HepG2 (cell line): ENCODE data around the gene SLC22A4. TPM values are rescaled to one million over a fixed set of nuclear protein-coding genes. Genes with fewer than 3 reads are reported as not detected.

Experiments used
- ATAC-seq: fragments of 200-7000 bp; cut with Tn5 transposase; 3 replicates; pipeline ENCODE4 v1.9.1; 2020; ENCODE audit warnings: mild to moderate bottlenecking, moderate library complexity
- BruUV-seq: library from RNA; stranded (reverse); fragments of 400-500 nt; replicated peaks from 2 replicates; lab custom pipeline; 2021; lab: Mats Ljungman, UMichigan
- CTCF ChIA-PET: fragments of 300-600 bp; formaldehyde crosslinking; extraction: SDS; loops from one replicate; lab custom pipeline; 2021; ENCODE audit warnings: low total read pairs, inconsistent platforms, low intra/inter-chr PET ratio; lab: Yijun Ruan, JAX
- POLR2A ChIA-PET: fragments of 350-600 bp; sonication (Branson Sonifier 250); formaldehyde crosslinking; loops from one replicate; lab custom pipeline; 2020; ENCODE audit warnings: antibody characterized with exemption, inconsistent platforms; lab: Yijun Ruan, JAX
- DNase-seq: peaks from one replicate; pipeline ENCODE4 v3.0.0-alpha.2; 2015; ENCODE audit warnings: low spot score
- FAIRE-seq: peaks from 3 replicates; lab custom pipeline; 2011; peaks lifted over from hg19 to GRCh38; lab: Jason Lieb, UNC
- H2AFZ ChIP-seq: one replicate; pipeline ENCODE4 v1.6.1; 2011; ENCODE audit warnings: low read length, inconsistent platforms
- H3K27ac ChIP-seq: fragments of 300-600 bp; 3 replicates; pipeline ENCODE4 v1.8.0; 2011; ENCODE audit warnings: mixed run types, mild to moderate bottlenecking, mixed read lengths, low read length, inconsistent platforms; ENCODE audit not compliant: insufficient read depth; ENCODE audit errors: extremely low read length
- H3K27me3 ChIP-seq, 2 experiments: fragments of 200-600 bp in 1 of 2; 2 replicates in 1 of 2; 3 replicates in 1 of 2; pipeline versions ENCODE4 v1.6.0 to v1.8.0; 2011; ENCODE audit warnings: low read length in 2 of 2, mild to moderate bottlenecking in 2 of 2, moderate library complexity in 2 of 2, inconsistent platforms in 1 of 2; ENCODE audit not compliant: insufficient read depth in 2 of 2, control insufficient read depth in 1 of 2
- H3K36me3 ChIP-seq, 2 experiments: fragments of 200-600 bp in 1 of 2; replicated peaks in 1 of 2; 2 replicates in 1 of 2; 3 replicates in 1 of 2; pipeline versions ENCODE4 v1.5.1 to v1.8.0; 2011; ENCODE audit warnings: low read length in 2 of 2, inconsistent platforms in 1 of 2; ENCODE audit not compliant: insufficient read depth in 2 of 2, control insufficient read depth in 1 of 2
- H3K4me1 ChIP-seq: 2 replicates; pipeline ENCODE4 v1.5.1; 2012; ENCODE audit warnings: low read length, inconsistent platforms; ENCODE audit not compliant: insufficient read depth
- H3K4me2 ChIP-seq: 2 replicates; pipeline ENCODE4 v1.6.0; 2011; ENCODE audit warnings: low read depth, low read length, inconsistent platforms
- H3K4me3 ChIP-seq, 3 experiments: fragments of 200-600 bp in 1 of 3; sonication (generic), shearing (Covaris generic) in 1 of 3; replicated peaks in 1 of 3; 2 replicates each; pipeline ENCODE4 v1.5.1; 2011 to 2016; ENCODE audit warnings: low read length in 3 of 3, inconsistent platforms in 2 of 3, low read depth in 2 of 3, mild to moderate bottlenecking in 2 of 3, control low read depth in 1 of 3, mixed read lengths in 1 of 3; ENCODE audit not compliant: insufficient read depth in 1 of 3
- H3K79me2 ChIP-seq: one replicate; pipeline ENCODE4 v1.6.1; 2011; ENCODE audit warnings: low read length, inconsistent platforms; ENCODE audit not compliant: insufficient read depth
- H3K9ac ChIP-seq: 2 replicates; pipeline ENCODE4 v1.6.0; 2011; ENCODE audit warnings: mild to moderate bottlenecking, low read depth, low read length, inconsistent platforms; ENCODE audit not compliant: insufficient read depth
- H3K9me3 ChIP-seq: 2 replicates; pipeline ENCODE4 v1.5.1; 2012; ENCODE audit warnings: mild to moderate bottlenecking, low read length
- H4K20me1 ChIP-seq: 2 replicates; pipeline ENCODE4 v1.6.0; 2011; ENCODE audit warnings: inconsistent platforms, mild to moderate bottlenecking, low read length, moderate library complexity; ENCODE audit not compliant: insufficient read depth
- ATF3 ChIP-seq: sonication (generic); formaldehyde crosslinking; IDR thresholded peaks from 2 replicates; pipeline ENCODE4 v1.4.0; 2020; ENCODE audit warnings: missing genetic modification reagents
- ATF7 ChIP-seq, 2 experiments: fragments of 450-650 bp in 1 of 2; sonication (generic) in 1 of 2; formaldehyde crosslinking in 1 of 2; IDR thresholded peaks; 2 replicates each; pipeline versions ENCODE4 v1.4.0 to v1.6.1; 2016 to 2020; ENCODE audit warnings: antibody characterized with exemption in 1 of 2, mild to moderate bottlenecking in 1 of 2, missing genetic modification reagents in 1 of 2
- CAMTA2 ChIP-seq: sonication (generic); formaldehyde crosslinking; IDR thresholded peaks from 2 replicates; pipeline ENCODE4 v1.4.0; 2020; ENCODE audit warnings: mild to moderate bottlenecking, missing genetic modification reagents, borderline replicate concordance
- GPBP1L1 ChIP-seq: sonication (generic); formaldehyde crosslinking; IDR thresholded peaks from 2 replicates; pipeline ENCODE4 v1.5.0; 2020; ENCODE audit warnings: mild to moderate bottlenecking, missing genetic modification reagents
- MLLT10 ChIP-seq: sonication (generic); formaldehyde crosslinking; IDR thresholded peaks from 2 replicates; pipeline ENCODE4 v1.4.0; 2020; ENCODE audit warnings: missing genetic modification reagents
- NFIC ChIP-seq: IDR thresholded peaks from 2 replicates; pipeline ENCODE4 v1.6.1; 2012; ENCODE audit warnings: mild to moderate bottlenecking, low read length, inconsistent platforms
- RBFOX2 ChIP-seq: fragments of 200-400 bp; formaldehyde crosslinking; IDR thresholded peaks from 2 replicates; pipeline ENCODE4 v1.6.1; 2017; ENCODE audit warnings: low read depth, mild to moderate bottlenecking, low read length
- RFX5 ChIP-seq: IDR thresholded peaks from 2 replicates; pipeline ENCODE4 v1.6.1; 2011; ENCODE audit warnings: low read depth, low read length, improper control_type of control experiment
- ZNF678 ChIP-seq: sonication (generic); formaldehyde crosslinking; IDR thresholded peaks from 2 replicates; pipeline ENCODE4 v1.4.0; 2020; ENCODE audit warnings: mild to moderate bottlenecking, missing genetic modification reagents
- ZNF720 ChIP-seq: sonication (generic); formaldehyde crosslinking; IDR thresholded peaks from 2 replicates; pipeline ENCODE4 v1.4.0; 2020; ENCODE audit warnings: missing genetic modification reagents
- ZSCAN9 ChIP-seq: IDR thresholded peaks from 2 replicates; pipeline ENCODE4 v1.6.1; 2016; ENCODE audit warnings: borderline replicate concordance
- WGBS: methylation state at CpG from one replicate; pipeline ENCODE4 v1.1.6; 2017; ENCODE audit warnings: low lambda C conversion rate; 5-methylcytosine and 5-hydroxymethylcytosine counted together
- in situ Hi-C: cut with HindIII; loops from 2 replicates; pipeline ENCODE4 v1.10.0; 2017; ENCODE audit warnings: low pct_unique_long_range_greater_than_20kb; ENCODE audit not compliant: extremely low pct_ligation_motif_present
- intact Hi-C: fragments of 100-400 bp; cut with micrococcal nuclease; formaldehyde crosslinking; loops from one replicate; pipeline ENCODE4 v1.10.0; 2022; ENCODE audit not compliant: unreplicated experiment
- polyA plus RNA-seq, 8 experiments: library from polyadenylated mRNA; depleted of rRNA in 3 of 8; stranded (reverse) in 7 of 8; unstranded in 1 of 8; fragments of >200 nt; fragmentation: Illumina TruSeq in 4 of 8; extraction: Trizol in 4 of 8; gene quantifications; 2 replicates each; pipeline versions ENCODE4 v1.2.1 to v1.2.3, GENCODE V29; 2011 to 2016; ENCODE audit warnings: low read depth in 4 of 8, missing spikeins in 1 of 8, mixed read lengths in 1 of 8; ENCODE audit not compliant: insufficient read depth in 1 of 8
- total RNA-seq, 5 experiments: library from RNA; depleted of rRNA; stranded (reverse); fragments of >200 nt; fragmentation: Illumina TruSeq; extraction: Trizol; gene quantifications; 2 replicates each; pipeline ENCODE4 v1.2.3, GENCODE V29; 2016; ENCODE audit warnings: low read depth in 1 of 5
- TF ChIP-seq, protein P1 (sequence below): sonication (generic); formaldehyde crosslinking; IDR thresholded peaks from 2 replicates; pipeline ENCODE4 v1.5.1; 2020; ENCODE audit warnings: mild to moderate bottlenecking, missing genetic modification reagents, moderate library complexity
- TF ChIP-seq, protein P2 (sequence below): sonication (generic); formaldehyde crosslinking; IDR thresholded peaks from 2 replicates; pipeline ENCODE4 v1.5.0; 2020; ENCODE audit warnings: mild to moderate bottlenecking, low read depth, missing genetic modification reagents, borderline replicate concordance
- TF ChIP-seq, protein P3 (sequence below): IDR thresholded peaks from 2 replicates; pipeline ENCODE4 v1.6.1; 2016
- TF ChIP-seq, protein P4 (sequence below): sonication (generic); formaldehyde crosslinking; IDR thresholded peaks from 2 replicates; pipeline ENCODE4 v1.4.0; 2020; ENCODE audit warnings: missing genetic modification reagents

Gene SLC22A4
- total and polyA plus RNA-seq, 2 of the 13 experiments (the other 11 are each of a cell fraction or from before 2014, with no cell fraction given) = 0.33 to 0.62 TPM

- intact Hi-C loops = loop anchor here (1.0 kb wide), 1 partner anchor 48 kb away; the partner anchor contains the start of gene SLC22A5
- WGBS = 95% methylated on average over 2 of the region's 3 CpGs
- no peak for TF ChIP-seq ATF3 (CRISPR knock-in tag)
- TF ChIP-seq ZSCAN9 (CRISPR knock-in tag) = no peak
- TF ChIP-seq, protein P1, sequence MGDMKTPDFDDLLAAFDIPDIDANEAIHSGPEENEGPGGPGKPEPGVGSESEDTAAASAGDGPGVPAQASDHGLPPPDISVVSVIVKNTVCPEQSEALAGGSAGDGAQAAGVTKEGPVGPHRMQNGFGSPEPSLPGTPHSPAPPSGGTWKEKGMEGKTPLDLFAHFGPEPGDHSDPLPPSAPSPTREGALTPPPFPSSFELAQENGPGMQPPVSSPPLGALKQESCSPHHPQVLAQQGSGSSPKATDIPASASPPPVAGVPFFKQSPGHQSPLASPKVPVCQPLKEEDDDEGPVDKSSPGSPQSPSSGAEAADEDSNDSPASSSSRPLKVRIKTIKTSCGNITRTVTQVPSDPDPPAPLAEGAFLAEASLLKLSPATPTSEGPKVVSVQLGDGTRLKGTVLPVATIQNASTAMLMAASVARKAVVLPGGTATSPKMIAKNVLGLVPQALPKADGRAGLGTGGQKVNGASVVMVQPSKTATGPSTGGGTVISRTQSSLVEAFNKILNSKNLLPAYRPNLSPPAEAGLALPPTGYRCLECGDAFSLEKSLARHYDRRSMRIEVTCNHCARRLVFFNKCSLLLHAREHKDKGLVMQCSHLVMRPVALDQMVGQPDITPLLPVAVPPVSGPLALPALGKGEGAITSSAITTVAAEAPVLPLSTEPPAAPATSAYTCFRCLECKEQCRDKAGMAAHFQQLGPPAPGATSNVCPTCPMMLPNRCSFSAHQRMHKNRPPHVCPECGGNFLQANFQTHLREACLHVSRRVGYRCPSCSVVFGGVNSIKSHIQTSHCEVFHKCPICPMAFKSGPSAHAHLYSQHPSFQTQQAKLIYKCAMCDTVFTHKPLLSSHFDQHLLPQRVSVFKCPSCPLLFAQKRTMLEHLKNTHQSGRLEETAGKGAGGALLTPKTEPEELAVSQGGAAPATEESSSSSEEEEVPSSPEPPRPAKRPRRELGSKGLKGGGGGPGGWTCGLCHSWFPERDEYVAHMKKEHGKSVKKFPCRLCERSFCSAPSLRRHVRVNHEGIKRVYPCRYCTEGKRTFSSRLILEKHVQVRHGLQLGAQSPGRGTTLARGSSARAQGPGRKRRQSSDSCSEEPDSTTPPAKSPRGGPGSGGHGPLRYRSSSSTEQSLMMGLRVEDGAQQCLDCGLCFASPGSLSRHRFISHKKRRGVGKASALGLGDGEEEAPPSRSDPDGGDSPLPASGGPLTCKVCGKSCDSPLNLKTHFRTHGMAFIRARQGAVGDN (CRISPR knock-in tag) = peak; percentile 61
- TF ChIP-seq, protein P2, sequence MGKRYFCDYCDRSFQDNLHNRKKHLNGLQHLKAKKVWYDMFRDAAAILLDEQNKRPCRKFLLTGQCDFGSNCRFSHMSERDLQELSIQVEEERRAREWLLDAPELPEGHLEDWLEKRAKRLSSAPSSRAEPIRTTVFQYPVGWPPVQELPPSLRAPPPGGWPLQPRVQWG (CRISPR knock-in tag) = no peak
- TF ChIP-seq GPBP1L1 = no peak
- TF ChIP-seq RFX5 = no peak
- no peak for TF ChIP-seq ATF7 (IDR thresholded peaks at IDR 0.05)
- TF ChIP-seq ATF7 (CRISPR knock-in tag; IDR thresholded peaks at IDR 0.05) = no peak
- TF ChIP-seq NFIC = no peak
- TF ChIP-seq RBFOX2 = no peak
- no peak for TF ChIP-seq ZNF678 (CRISPR knock-in tag)
- TF ChIP-seq, protein P3, sequence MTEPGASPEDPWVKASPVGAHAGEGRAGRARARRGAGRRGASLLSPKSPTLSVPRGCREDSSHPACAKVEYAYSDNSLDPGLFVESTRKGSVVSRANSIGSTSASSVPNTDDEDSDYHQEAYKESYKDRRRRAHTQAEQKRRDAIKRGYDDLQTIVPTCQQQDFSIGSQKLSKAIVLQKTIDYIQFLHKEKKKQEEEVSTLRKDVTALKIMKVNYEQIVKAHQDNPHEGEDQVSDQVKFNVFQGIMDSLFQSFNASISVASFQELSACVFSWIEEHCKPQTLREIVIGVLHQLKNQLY = no peak
- TF ChIP-seq ZNF720 (CRISPR knock-in tag) = no peak
- TF ChIP-seq, protein P4, sequence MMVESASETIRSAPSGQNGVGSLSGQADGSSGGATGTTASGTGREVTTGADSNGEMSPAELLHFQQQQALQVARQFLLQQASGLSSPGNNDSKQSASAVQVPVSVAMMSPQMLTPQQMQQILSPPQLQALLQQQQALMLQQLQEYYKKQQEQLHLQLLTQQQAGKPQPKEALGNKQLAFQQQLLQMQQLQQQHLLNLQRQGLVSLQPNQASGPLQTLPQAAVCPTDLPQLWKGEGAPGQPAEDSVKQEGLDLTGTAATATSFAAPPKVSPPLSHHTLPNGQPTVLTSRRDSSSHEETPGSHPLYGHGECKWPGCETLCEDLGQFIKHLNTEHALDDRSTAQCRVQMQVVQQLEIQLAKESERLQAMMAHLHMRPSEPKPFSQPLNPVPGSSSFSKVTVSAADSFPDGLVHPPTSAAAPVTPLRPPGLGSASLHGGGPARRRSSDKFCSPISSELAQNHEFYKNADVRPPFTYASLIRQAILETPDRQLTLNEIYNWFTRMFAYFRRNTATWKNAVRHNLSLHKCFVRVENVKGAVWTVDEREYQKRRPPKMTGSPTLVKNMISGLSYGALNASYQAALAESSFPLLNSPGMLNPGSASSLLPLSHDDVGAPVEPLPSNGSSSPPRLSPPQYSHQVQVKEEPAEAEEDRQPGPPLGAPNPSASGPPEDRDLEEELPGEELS = 0 out of 2 replicates have a peak, but pooled peaks have one; percentile 25
- TF ChIP-seq MLLT10 (CRISPR knock-in tag) = no peak
- no peak for TF ChIP-seq CAMTA2 (CRISPR knock-in tag)
These were observed 27.0 kb downstream of the SLC22A4 start for GRCh38 chr5:132321109-132321721.

More at GRCh38 chr5:132321109-132321721, 27.0 kb downstream of the SLC22A4 start:
- BruUV-seq = no TSS peak
- ATAC-seq (peak; percentile 100), DNase-seq (peak; percentile 67), FAIRE-seq (peak; percentile 86)
- POLR2A ChIA-PET = interaction anchor here (0.8 to 1.6 kb wide), 3 partner anchors 13 to 48 kb away, joined by 3 to 5 read pairs (median 3); partner anchors contain the start of gene SLC22A5
- no peak overlapping the region for H2AFZ ChIP-seq
- peak overlapping the region; percentile 25 for H3K4me2 ChIP-seq
- H3K4me1 ChIP-seq = peaks cover 25% of the 10 kb centered on the region
- peak overlapping the region; percentile 37 for H3K27ac ChIP-seq
- CTCF ChIA-PET = no interaction called here
- no peaks in the 10 kb centered on the region for H4K20me1 ChIP-seq
- no peaks in the 10 kb centered on the region for H3K36me3 ChIP-seq
- H3K4me3 ChIP-seq = peak overlapping the region in 1 of 3 experiments; percentile 12; a peak in 1 of 6 replicates
- no peaks in the 10 kb centered on the region for H3K9me3 ChIP-seq
- in situ Hi-C loops = no loop called here
- no peaks in the 10 kb centered on the region for H3K79me2 ChIP-seq
- no peak overlapping the region for H3K9ac ChIP-seq
- no peaks in the 10 kb centered on the region for H3K27me3 ChIP-seq
